HEK293T (cell line): ENCODE measurements around the gene FSCN2.

Experiments used
- FOXK2 ChIP-seq: fragments of 450-650 bp; IDR thresholded peaks from 2 replicates; pipeline ENCODE4 v1.6.1; 2016; ENCODE audit warnings: mild to moderate bottlenecking
- SP1 ChIP-seq: fragments of 450-650 bp; IDR thresholded peaks from 2 replicates; pipeline ENCODE4 v1.6.1; 2017

DNA sequence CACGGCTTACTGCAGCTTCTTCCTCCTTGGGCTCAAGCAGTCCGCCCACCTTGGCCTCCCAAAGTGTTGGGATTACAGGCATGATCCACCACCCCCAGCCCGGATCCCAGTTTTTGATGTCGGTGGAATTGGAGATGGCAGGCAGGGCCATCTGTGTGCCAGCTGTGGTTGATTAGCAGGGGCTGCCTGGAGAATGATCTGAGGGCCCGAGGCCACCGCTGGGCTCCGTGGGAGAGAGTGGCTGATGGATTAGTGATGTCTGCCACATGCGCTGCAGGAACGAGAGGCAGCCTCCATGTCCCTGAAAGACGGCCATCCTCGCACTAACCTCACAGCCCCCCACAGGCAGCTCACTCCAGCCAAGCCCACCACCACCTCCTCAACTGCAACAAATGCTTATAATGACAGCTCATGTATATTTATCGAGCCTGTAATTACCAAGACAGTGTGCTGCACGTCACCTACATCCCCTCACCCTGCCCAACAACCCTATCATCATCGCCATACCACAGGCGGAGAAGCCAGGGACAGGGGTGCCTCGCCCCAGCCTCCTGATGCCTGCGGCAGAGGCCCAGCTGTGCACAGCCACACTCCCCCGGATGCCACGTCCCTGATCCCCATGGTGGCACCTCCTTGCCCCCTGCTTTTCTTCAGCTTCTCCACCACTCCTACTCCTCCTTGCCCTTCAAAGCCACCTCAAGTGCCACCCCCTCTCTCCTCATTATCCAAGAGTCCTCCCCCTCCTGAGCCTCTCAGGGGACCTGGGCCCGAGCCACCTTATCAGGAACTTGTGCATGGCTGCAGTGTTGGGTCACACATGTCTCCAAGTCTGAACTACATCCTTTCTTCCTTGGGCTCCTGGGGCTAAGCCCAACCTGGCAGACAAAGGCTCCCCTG is 48.8 kb upstream of the FSCN2 start:
- TF ChIP-seq FOXK2 (no peak), SP1 (no peak)
